DOHH2 (cell line): ENCODE results near the gene AHNAK.
A peak's percentile ranks its signal among the peaks of the same experiment; 100 is the strongest.

Experiments used
- H3F3A ChIP-seq: fragments of 200-600 bp; sonication (generic), shearing (Covaris generic); 2 replicates; pipeline ENCODE4 v1.6.0; 2016; ENCODE audit warnings: antibody characterized with exemption, mild to moderate bottlenecking; ENCODE audit not compliant: control insufficient read depth, insufficient read depth
- H3K27ac ChIP-seq: fragments of 200-600 bp; sonication (generic); 2 replicates; pipeline ENCODE4 v1.5.1; 2014; ENCODE audit warnings: low read depth, mild to moderate bottlenecking, low read length, moderate library complexity
- H3K27me3 ChIP-seq: fragments of 200-600 bp; sonication (generic); 2 replicates; pipeline ENCODE4 v1.6.1; 2014; ENCODE audit warnings: mild to moderate bottlenecking, low read length, mixed read lengths; ENCODE audit not compliant: control insufficient read depth
- H3K36me3 ChIP-seq: fragments of 200-600 bp; sonication (generic); 2 replicates; pipeline ENCODE4 v1.6.1; 2014; ENCODE audit warnings: mild to moderate bottlenecking, low read length, moderate library complexity, mixed read lengths; ENCODE audit not compliant: control insufficient read depth
- H3K4me1 ChIP-seq: fragments of 200-600 bp; sonication (generic); 2 replicates; pipeline ENCODE4 v1.6.1; 2014; ENCODE audit warnings: mild to moderate bottlenecking, low read length, mixed read lengths; ENCODE audit not compliant: control insufficient read depth
- H3K4me2 ChIP-seq: fragments of 200-600 bp; sonication (generic); 2 replicates; pipeline ENCODE4 v1.6.0; 2014; ENCODE audit warnings: mild to moderate bottlenecking, low read length, moderate library complexity
- H3K4me3 ChIP-seq: fragments of 200-600 bp; sonication (generic); 2 replicates; pipeline ENCODE4 v1.5.1; 2014; ENCODE audit warnings: mild to moderate bottlenecking, low read length, mixed read lengths
- H3K79me2 ChIP-seq: fragments of 200-600 bp; sonication (generic); 2 replicates; pipeline ENCODE4 v1.6.1; 2014; ENCODE audit warnings: mild to moderate bottlenecking, low read length, mixed read lengths; ENCODE audit not compliant: control insufficient read depth
- H3K9me2 ChIP-seq: fragments of 200-600 bp; sonication (generic); replicated peaks from 2 replicates; pipeline ENCODE4 v1.6.1; 2014; ENCODE audit warnings: mild to moderate bottlenecking, low read length, mixed read lengths; ENCODE audit not compliant: control insufficient read depth
- H3K9me3 ChIP-seq: fragments of 200-600 bp; sonication (generic); 2 replicates; pipeline ENCODE4 v1.6.1; 2014; ENCODE audit warnings: antibody characterized with exemption, low read length, mixed read lengths; ENCODE audit not compliant: control insufficient read depth, insufficient read depth
- H4K20me1 ChIP-seq: fragments of 200-600 bp; sonication (generic); 2 replicates; pipeline ENCODE4 v1.6.0; 2014; ENCODE audit warnings: low read depth, mild to moderate bottlenecking, antibody characterized with exemption, low read length, moderate library complexity; ENCODE audit not compliant: control insufficient read depth, insufficient read depth
- CTCF ChIP-seq: fragments of 200-600 bp; sonication (generic); IDR thresholded peaks from one replicate; pipeline ENCODE4 v1.5.1; 2014; ENCODE audit warnings: antibody characterized with exemption, mild to moderate bottlenecking, low read depth, low read length; ENCODE audit not compliant: poor library complexity, severe bottlenecking
- EZH2phosphoT487 ChIP-seq: fragments of 200-600 bp; sonication (generic); IDR thresholded peaks from 2 replicates; pipeline ENCODE4 v1.6.1; 2017; ENCODE audit warnings: borderline replicate concordance, mild to moderate bottlenecking, antibody characterized with exemption, low read length, moderate library complexity, mixed read lengths

Gene AHNAK

GRCh38 chr11:62577046-62577714 is 30.6 kb upstream of the AHNAK start:
- Histone ChIP-seq H3K9me2 (no peaks in the 10 kb centered on the region), H4K20me1 (peaks cover 1% of the 10 kb centered on the region; the same call in 1 of the 2 replicates), H3K27ac (no peak overlapping the region), H3K4me3 (no peak overlapping the region), H3K9me3 (no peaks in the 10 kb centered on the region), H3K36me3 (peaks cover 82% of the 10 kb centered on the region), H3K4me1 (peaks cover 21% of the 10 kb centered on the region), H3K4me2 (no peak overlapping the region), H3K27me3 (no peaks in the 10 kb centered on the region), H3K79me2 (peaks cover 37% of the 10 kb centered on the region), H3F3A (peaks cover 9% of the 10 kb centered on the region)
- no peak for TF ChIP-seq CTCF
- TF ChIP-seq EZH2phosphoT487 = no peak

GRCh38 chr11:62575837-62576236 is 29.2 kb upstream of the AHNAK start:
- H4K20me1 ChIP-seq = peaks cover 4% of the 10 kb centered on the region; the same call in 1 of the 2 replicates
- H3K9me3 ChIP-seq = no peaks in the 10 kb centered on the region
- no peaks in the 10 kb centered on the region for H3K27me3 ChIP-seq
- peaks cover 49% of the 10 kb centered on the region for H3K79me2 ChIP-seq
- peak overlapping the region; percentile 81 for H3K4me2 ChIP-seq
- no peak overlapping the region for H3K27ac ChIP-seq
- TF ChIP-seq CTCF = no peak
- TF ChIP-seq EZH2phosphoT487 = no peak
- no peaks in the 10 kb centered on the region for H3K9me2 ChIP-seq
- peaks cover 9% of the 10 kb centered on the region for H3F3A ChIP-seq
- peak overlapping the region; percentile 93 for H3K4me3 ChIP-seq
- H3K36me3 ChIP-seq = peaks cover 84% of the 10 kb centered on the region
- peaks cover 34% of the 10 kb centered on the region for H3K4me1 ChIP-seq

GRCh38 chr11:62575156-62575555 is 28.6 kb upstream of the AHNAK start:
- Histone ChIP-seq H3K9me2 (no peaks in the 10 kb centered on the region), H4K20me1 (peaks cover 4% of the 10 kb centered on the region; the same call in 1 of the 2 replicates), H3K27ac (peak overlapping the region; percentile 65), H3K79me2 (peaks cover 56% of the 10 kb centered on the region), H3F3A (peaks cover 9% of the 10 kb centered on the region), H3K4me3 (peak overlapping the region; percentile 93), H3K36me3 (peaks cover 89% of the 10 kb centered on the region), H3K4me2 (peak overlapping the region; percentile 81), H3K27me3 (no peaks in the 10 kb centered on the region), H3K4me1 (peaks cover 41% of the 10 kb centered on the region), H3K9me3 (no peaks in the 10 kb centered on the region)
- TF ChIP-seq EZH2phosphoT487 (no peak), CTCF (no peak)
